A673 (cell line): ENCODE results near the gene BIRC6.

Experiments used
- CTCF ChIP-seq: fragments of 300-800, 200-600 bp; sonication (generic); conservative IDR thresholded peaks from 2 replicates; pipeline ENCODE4 v1.5.1; 2017; ENCODE audit warnings: low read depth, mild to moderate bottlenecking, antibody characterized with exemption, low read length, moderate library complexity, mixed read lengths
- EZH2 ChIP-seq: fragments of 200-600 bp; sonication (generic); IDR thresholded peaks from 2 replicates; pipeline ENCODE4 v1.6.1; 2017; ENCODE audit warnings: borderline replicate concordance, low read depth, mild to moderate bottlenecking, mixed read lengths, antibody characterized with exemption, low read length; ENCODE audit not compliant: poor library complexity, severe bottlenecking

- TF ChIP-seq CTCF, result no peak
- TF ChIP-seq EZH2, result no peak
Observed at GRCh38 chr2:32478889-32479620, 122.2 kb downstream of the BIRC6 start.
